Rectal smooth muscle tissue (tissue), 1 donor: ENCODE results near the gene TRIP6.
A peak's percentile ranks its signal among the peaks of the same experiment; 100 is the strongest.

ENCODE experiments used
- H3K27ac ChIP-seq: one replicate; pipeline ENCODE4 v1.7.0; 2013; ENCODE audit warnings: low read depth, low read length, inconsistent platforms
- H3K27me3 ChIP-seq: one replicate; pipeline ENCODE4 v1.7.0; 2013; ENCODE audit warnings: low read length; ENCODE audit not compliant: control insufficient read depth, insufficient read depth
- H3K36me3 ChIP-seq: one replicate; pipeline ENCODE4 v1.7.0; 2013; ENCODE audit warnings: low read length; ENCODE audit not compliant: control insufficient read depth, insufficient read depth
- H3K4me1 ChIP-seq: one replicate; pipeline ENCODE4 v1.7.0; 2013; ENCODE audit warnings: low read length; ENCODE audit not compliant: control insufficient read depth, insufficient read depth
- H3K4me3 ChIP-seq: one replicate; pipeline ENCODE4 v1.7.0; 2013; ENCODE audit warnings: low read length
- H3K9ac ChIP-seq: one replicate; pipeline ENCODE4 v1.7.0; 2013; ENCODE audit warnings: low read length

TRIP6 gene, protein sequence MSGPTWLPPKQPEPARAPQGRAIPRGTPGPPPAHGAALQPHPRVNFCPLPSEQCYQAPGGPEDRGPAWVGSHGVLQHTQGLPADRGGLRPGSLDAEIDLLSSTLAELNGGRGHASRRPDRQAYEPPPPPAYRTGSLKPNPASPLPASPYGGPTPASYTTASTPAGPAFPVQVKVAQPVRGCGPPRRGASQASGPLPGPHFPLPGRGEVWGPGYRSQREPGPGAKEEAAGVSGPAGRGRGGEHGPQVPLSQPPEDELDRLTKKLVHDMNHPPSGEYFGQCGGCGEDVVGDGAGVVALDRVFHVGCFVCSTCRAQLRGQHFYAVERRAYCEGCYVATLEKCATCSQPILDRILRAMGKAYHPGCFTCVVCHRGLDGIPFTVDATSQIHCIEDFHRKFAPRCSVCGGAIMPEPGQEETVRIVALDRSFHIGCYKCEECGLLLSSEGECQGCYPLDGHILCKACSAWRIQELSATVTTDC

DNA sequence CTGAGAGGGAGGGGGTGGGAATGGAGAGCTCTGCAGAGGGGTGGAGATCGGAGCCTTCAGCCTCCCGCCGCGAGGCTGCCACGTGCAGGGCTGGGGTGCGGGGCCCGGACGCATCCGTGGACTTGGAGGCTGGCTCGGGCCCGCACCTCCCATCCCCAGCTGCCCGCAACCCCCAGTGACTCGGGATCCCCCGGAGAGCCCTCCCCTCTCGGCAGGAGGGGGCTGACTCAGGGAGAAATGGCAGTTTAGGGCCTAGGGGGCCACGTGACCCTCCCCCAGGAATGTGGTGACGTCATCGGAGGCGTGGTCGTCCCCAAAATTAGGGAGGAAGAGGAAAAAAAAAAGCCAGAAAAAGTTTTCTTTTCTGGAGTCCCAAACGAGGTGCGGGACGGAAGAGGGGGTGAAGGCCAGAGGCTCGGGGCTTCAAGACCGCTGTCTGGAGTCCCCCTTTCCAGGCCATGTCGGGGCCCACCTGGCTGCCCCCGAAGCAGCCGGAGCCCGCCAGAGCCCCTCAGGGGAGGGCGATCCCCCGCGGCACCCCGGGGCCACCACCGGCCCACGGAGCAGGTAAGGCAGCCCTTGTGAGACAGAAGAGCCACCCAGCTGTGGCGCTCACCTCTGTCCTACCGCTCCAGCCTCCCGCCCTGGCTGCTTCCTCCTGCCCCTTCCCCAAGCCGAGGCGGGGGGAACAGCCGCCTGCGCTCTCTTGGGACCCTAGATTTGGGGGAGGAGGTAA is at the start of gene TRIP6:
Gene TRIP6 (plus strand): TSS at position 348 of the 736 bp plus-strand sequence. CDS start 111 bp downstream, at position 459.
- H3K4me1 ChIP-seq: peaks cover 14% of the 10 kb centered on the region
- H3K36me3 ChIP-seq: peaks cover 12% of the 10 kb centered on the region
- peak within 1 kb of the TSS; percentile 76 for H3K9ac ChIP-seq
- peak within 1 kb of the TSS; percentile 97 for H3K27ac ChIP-seq
- H3K27me3 ChIP-seq: no peaks in the 10 kb centered on the region
- peak within 1 kb of the TSS; percentile 79 for H3K4me3 ChIP-seq

DNA sequence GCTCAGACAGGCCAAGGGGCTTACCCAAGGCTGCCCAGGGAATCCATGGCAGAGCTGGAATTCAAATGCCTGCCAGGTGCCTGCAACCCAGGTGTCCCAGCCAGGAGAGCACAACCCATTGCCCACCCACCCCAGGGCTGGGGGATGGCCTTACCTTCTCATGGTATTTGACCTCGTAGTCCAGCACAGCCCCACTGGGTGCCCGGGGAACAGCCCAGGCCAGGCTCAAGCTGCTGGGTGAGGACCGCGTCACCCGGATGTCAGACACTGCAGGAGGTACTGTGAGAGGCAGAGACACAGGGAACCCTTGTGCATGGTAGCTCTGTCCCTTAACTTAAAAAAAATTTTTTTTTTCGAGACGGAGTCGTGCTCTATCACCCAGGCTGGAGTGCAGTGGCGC is 48.8 kb upstream of the TRIP6 start:
- H3K36me3 ChIP-seq: peaks cover 18% of the 10 kb centered on the region
- no peaks in the 10 kb centered on the region for H3K4me1 ChIP-seq
- H3K4me3 ChIP-seq: no peak overlapping the region

GRCh38 chr7:100818825-100819224 is 48.4 kb upstream of the TRIP6 start:
- H3K9ac ChIP-seq: no peak overlapping the region
- H3K4me3 ChIP-seq: no peak overlapping the region
- peaks cover 17% of the 10 kb centered on the region for H3K36me3 ChIP-seq
- H3K27ac ChIP-seq: no peak overlapping the region
- H3K27me3 ChIP-seq: no peaks in the 10 kb centered on the region
- no peaks in the 10 kb centered on the region for H3K4me1 ChIP-seq

More for the DNA sequence above, 48.8 kb upstream of the TRIP6 start:
- Histone ChIP-seq H3K27ac (no peak overlapping the region), H3K9ac (no peak overlapping the region), H3K27me3 (no peaks in the 10 kb centered on the region)

DNA sequence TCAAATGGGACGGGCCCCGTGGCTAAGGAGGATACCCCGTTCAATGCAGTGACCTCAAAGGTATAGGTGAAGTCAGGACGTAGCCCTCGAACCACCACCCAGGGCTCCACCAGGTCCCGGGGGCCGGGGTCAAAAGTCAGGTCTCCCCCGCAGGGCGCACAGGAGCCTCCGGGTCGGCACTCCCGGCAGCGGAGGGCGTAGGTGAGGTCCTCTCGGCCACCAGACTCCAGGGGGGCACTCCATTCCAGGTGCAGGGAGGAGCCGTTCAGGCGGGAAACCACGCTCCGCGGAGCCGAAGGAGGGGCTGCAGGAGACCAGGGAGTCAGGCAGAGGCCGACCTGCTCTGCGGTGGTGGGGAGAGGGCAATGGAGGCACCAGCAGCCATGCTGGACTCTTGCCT is 47.6 kb upstream of the TRIP6 start:
- no peak overlapping the region for H3K27ac ChIP-seq
- no peaks in the 10 kb centered on the region for H3K27me3 ChIP-seq
- H3K36me3 ChIP-seq: peaks cover 19% of the 10 kb centered on the region
- no peak overlapping the region for H3K9ac ChIP-seq
- no peak overlapping the region for H3K4me3 ChIP-seq
- no peaks in the 10 kb centered on the region for H3K4me1 ChIP-seq

DNA sequence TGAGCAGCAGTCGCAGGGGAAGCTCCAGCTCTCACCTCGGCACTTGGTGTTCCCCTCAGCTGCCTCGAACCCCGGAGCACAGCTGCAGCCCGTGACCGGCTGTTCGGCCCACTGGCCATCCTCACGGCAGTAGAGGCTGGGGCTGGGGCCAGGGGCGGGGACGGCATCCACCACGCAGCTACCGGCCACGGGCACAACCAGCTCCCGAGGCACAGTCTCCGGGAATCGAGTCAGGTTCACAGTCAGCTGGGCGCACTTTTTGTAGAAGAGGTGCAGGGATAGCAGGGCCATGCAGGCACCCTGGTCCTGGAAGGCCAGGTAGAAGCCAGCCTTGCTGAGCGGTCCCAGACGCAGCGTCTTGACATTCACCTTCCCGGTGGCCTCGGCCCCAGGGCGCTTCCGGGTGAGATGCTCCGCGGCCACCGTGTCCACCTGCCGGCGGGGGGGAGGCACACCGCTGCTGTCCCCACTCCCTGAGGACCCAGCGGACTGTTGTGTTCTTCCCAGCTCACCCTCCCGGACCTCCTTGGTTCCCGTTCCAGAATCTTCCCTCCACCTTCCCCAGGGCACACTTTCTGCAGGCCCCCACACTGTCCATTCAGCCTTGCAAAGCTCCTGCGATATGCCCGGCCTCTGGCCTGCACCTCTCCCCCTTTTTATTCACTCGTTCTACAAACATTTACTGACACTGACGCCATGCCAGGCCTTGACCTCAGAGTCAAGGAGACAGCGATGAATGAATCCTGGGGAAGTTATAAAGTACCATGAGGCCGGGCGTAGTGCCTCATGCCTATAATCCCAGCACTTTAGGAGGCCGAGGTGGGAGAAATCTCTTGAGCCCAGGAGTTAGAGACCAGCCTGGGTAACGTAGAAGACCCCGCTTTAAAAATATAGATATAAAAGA is 44.7 kb upstream of the TRIP6 start:
- H3K4me1 ChIP-seq: peaks cover 8% of the 10 kb centered on the region
- peaks cover 14% of the 10 kb centered on the region for H3K36me3 ChIP-seq
- H3K27me3 ChIP-seq: no peaks in the 10 kb centered on the region

GRCh38 chr7:100823140-100823525 is 44.1 kb upstream of the TRIP6 start:
- H3K9ac ChIP-seq: no peak overlapping the region
- H3K36me3 ChIP-seq: peaks cover 14% of the 10 kb centered on the region
- no peak overlapping the region for H3K4me3 ChIP-seq
- H3K27ac ChIP-seq: no peak overlapping the region
- no peaks in the 10 kb centered on the region for H3K27me3 ChIP-seq
- peaks cover 8% of the 10 kb centered on the region for H3K4me1 ChIP-seq

More for the DNA sequence above, 44.7 kb upstream of the TRIP6 start:
- Histone ChIP-seq H3K27ac (no peak overlapping the region), H3K4me3 (no peak overlapping the region), H3K9ac (no peak overlapping the region)

DNA sequence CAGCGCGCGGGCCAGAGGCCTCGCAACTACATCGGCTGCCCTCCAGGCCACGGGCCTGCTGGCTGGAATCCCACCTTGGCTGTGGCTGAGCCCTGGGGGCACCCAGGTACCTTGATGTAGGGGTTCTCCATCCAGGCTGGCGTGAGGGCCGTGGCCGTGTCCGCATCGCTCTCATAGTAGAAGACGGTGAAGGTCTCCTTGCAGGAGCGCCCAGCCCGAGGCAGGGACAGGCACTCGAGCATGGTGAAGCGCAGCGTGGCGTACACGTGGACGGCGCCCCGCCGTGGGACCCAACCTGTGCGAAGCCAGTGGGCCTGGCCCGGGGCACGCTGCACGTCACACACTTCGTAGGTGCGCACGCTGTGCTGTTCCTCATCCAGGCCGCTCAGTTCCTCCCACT is 43.7 kb upstream of the TRIP6 start:
- Histone ChIP-seq H3K4me3 (no peak overlapping the region), H3K4me1 (peaks cover 8% of the 10 kb centered on the region), H3K27ac (no peak overlapping the region), H3K27me3 (no peaks in the 10 kb centered on the region), H3K36me3 (peaks cover 14% of the 10 kb centered on the region), H3K9ac (no peak overlapping the region)

DNA sequence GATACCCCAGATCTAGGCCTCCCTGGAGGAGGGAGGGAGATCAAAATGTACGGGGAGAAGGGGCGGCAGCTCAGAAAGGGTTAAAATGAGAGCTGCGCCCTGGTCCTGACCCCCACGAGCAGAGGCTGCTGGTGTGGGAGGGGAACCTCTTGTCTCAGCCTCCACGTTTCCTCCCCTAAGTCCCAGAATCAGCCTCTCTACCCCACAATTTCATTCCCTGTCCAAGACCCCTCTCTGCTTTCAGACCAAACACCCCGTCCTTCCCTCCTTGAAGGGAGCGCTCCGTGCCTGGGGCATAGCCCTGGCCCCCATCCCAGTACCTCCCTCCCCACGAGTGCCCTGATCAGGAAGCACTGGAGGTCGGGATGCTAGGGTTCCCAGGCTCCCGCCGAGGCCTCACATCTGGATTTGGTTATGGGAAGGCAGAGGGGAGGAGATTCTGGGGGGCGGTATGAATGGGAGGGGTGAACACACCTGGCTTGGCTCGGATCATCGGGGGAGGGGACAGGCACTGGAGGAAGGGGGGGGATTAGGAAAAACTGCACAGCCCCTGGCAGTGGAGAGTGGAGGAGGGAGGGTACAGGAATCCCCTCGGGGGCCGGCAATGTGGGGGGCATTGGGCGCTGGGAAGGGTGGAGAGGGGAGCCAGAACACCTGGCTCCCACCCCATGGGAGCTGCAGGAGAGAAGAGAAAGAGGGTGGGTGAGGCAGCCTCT is 42.5 kb upstream of the TRIP6 start:
- Histone ChIP-seq H3K27me3 (no peaks in the 10 kb centered on the region), H3K4me1 (peaks cover 8% of the 10 kb centered on the region), H3K36me3 (peaks cover 14% of the 10 kb centered on the region), H3K4me3 (peak overlapping the region; percentile 74), H3K9ac (no peak overlapping the region), H3K27ac (peak overlapping the region; percentile 21)

GRCh38 chr7:100825215-100825671 is 41.9 kb upstream of the TRIP6 start:
- peaks cover 8% of the 10 kb centered on the region for H3K36me3 ChIP-seq
- H3K4me1 ChIP-seq: peaks cover 8% of the 10 kb centered on the region
- no peaks in the 10 kb centered on the region for H3K27me3 ChIP-seq
- H3K9ac ChIP-seq: no peak overlapping the region
- peak overlapping the region; percentile 21 for H3K27ac ChIP-seq
- peak overlapping the region; percentile 74 for H3K4me3 ChIP-seq

GRCh38 chr7:100825751-100826513 is 41.3 kb upstream of the TRIP6 start:
- Histone ChIP-seq H3K4me1 (peaks cover 8% of the 10 kb centered on the region), H3K27me3 (no peaks in the 10 kb centered on the region), H3K4me3 (peak overlapping the region; percentile 74), H3K27ac (peak overlapping the region; percentile 30), H3K36me3 (peaks cover 8% of the 10 kb centered on the region), H3K9ac (peak overlapping the region; percentile 27)
